ENCODE measurements around the gene ARHGAP26.

Gene ARHGAP26

GRCh38 chr5:142852416-142853198 lies 82.4 kb downstream of the ARHGAP26 start:
- DNase-seq (ENCODE audit: low spot score), result no peak

GRCh38 chr5:142853682-142854081 lies 83.5 kb downstream of the ARHGAP26 start:
- DNase-seq (ENCODE audit: low spot score), result no peak

GRCh38 chr5:142856269-142856782 lies 86.1 kb downstream of the ARHGAP26 start:
- no peak for DNase-seq (ENCODE audit: low spot score)

- DNase-seq (ENCODE audit: low spot score), result no peak
Measured at GRCh38 chr5:142857405-142857804, 87.2 kb downstream of the ARHGAP26 start.

GRCh38 chr5:142859037-142859436 lies 88.9 kb downstream of the ARHGAP26 start:
- no peak for DNase-seq (ENCODE audit: low spot score)

- DNase-seq (ENCODE audit: low spot score), result no peak
Measured at GRCh38 chr5:142860270-142860669, 90.1 kb downstream of the ARHGAP26 start.

- DNase-seq (ENCODE audit: low spot score), result no peak
Measured at GRCh38 chr5:142861011-142861410, 90.8 kb downstream of the ARHGAP26 start.

GRCh38 chr5:142862594-142862993 lies 92.4 kb downstream of the ARHGAP26 start:
- no peak for DNase-seq (ENCODE audit: low spot score)

- peak; percentile 44 for DNase-seq (ENCODE audit: low spot score)
Measured at GRCh38 chr5:142863856-142864255, 93.7 kb downstream of the ARHGAP26 start.

GRCh38 chr5:142864290-142865260 lies 94.4 kb downstream of the ARHGAP26 start:
- no peak for DNase-seq (ENCODE audit: low spot score)

- no peak for DNase-seq (ENCODE audit: low spot score)
Measured at GRCh38 chr5:142865631-142866030, 95.5 kb downstream of the ARHGAP26 start.

- peak; percentile 75 for DNase-seq (ENCODE audit: low spot score)
Measured at GRCh38 chr5:142866563-142867275, 96.5 kb downstream of the ARHGAP26 start.

GRCh38 chr5:142869886-142870285 lies 99.7 kb downstream of the ARHGAP26 start:
- DNase-seq (ENCODE audit: low spot score), result no peak

- no peak for DNase-seq (ENCODE audit: low spot score)
Measured at GRCh38 chr5:142870532-142871362, 100.6 kb downstream of the ARHGAP26 start.

- DNase-seq (ENCODE audit: low spot score), result no peak
Measured at GRCh38 chr5:142871363-142872193, 101.4 kb downstream of the ARHGAP26 start.

- DNase-seq (ENCODE audit: low spot score), result no peak
Measured at GRCh38 chr5:142872217-142872616, 102.0 kb downstream of the ARHGAP26 start.

- DNase-seq (ENCODE audit: low spot score), result no peak
Measured at GRCh38 chr5:142872795-142873194, 102.6 kb downstream of the ARHGAP26 start.

GRCh38 chr5:142873831-142874230 lies 103.7 kb downstream of the ARHGAP26 start:
- no peak for DNase-seq (ENCODE audit: low spot score)

- DNase-seq (ENCODE audit: low spot score), result no peak
Measured at GRCh38 chr5:142874540-142874939, 104.4 kb downstream of the ARHGAP26 start.

GRCh38 chr5:142875936-142876335 lies 105.8 kb downstream of the ARHGAP26 start:
- DNase-seq (ENCODE audit: low spot score), result no peak
